Spleen (tissue), 7 donors: ENCODE data around the gene DRC3.

ENCODE experiments used
- CTCF ChIP-seq, 11 experiments: fragments of 200-600 bp in 7 of 11; fragments of 450-650 bp in 4 of 11; sonication (generic) in 4 of 11; IDR thresholded peaks in 8 of 11; conservative IDR thresholded peaks in 3 of 11; 1 replicate in 7 of 11; 2 replicates in 4 of 11; pipeline versions ENCODE4 v1.4.0 to v1.8.0; 2016 to 2021; ENCODE audit warnings: antibody characterized with exemption in 11 of 11, inconsistent platforms in 4 of 11, mild to moderate bottlenecking in 1 of 11
- POLR2A ChIP-seq, 3 donors: fragments of 450-650 bp; IDR thresholded peaks; one replicate each; pipeline ENCODE4 v1.5.1; 2017; ENCODE audit warnings: antibody characterized with exemption in 3 of 3, mild to moderate bottlenecking in 1 of 3
- POLR2AphosphoS5 ChIP-seq, 3 donors: sonication (generic); formaldehyde crosslinking; IDR thresholded peaks; one replicate each; pipeline ENCODE4 v1.5.1; 2017; ENCODE audit warnings: antibody characterized with exemption in 3 of 3
- donor health status: DM: no; HTN: no; CAD: no; lungs with moderate emphysema.
- donor health status: DM: no; HTN: no; CAD: no.
- donor health status: DM: no; HTN: no; CAD: no.

DNA sequence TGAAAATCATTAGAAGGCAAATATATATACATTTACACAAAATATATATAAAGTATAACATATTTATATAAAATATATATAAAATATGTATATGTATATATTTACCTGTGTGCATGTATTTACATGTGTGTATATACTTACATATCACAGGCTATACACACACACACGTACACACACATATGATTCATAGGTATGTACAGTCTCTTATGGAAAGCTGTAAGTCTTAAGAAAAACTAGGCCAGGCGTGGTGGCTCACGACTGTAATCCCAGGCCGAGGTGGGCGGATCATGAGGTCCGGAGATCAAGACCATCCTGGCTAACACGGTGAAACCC is 15.1 kb upstream of the DRC3 start:
- TF ChIP-seq POLR2AphosphoS5 (IDR thresholded peaks at IDR 0.05) (no peak), CTCF (IDR thresholded peaks at IDR 0.05 in 8 of 11, conservative IDR thresholded peaks at IDR 0.05 in 3 of 11) (no peak), POLR2A (IDR thresholded peaks at IDR 0.05) (no peak)
